Measurements from ENCODE around the gene FAM13C. TPM values are rescaled to one million over a fixed set of nuclear protein-coding genes. Genes with fewer than 3 reads are reported as not detected.

FAM13C gene
- total and polyA plus RNA-seq, 2 of the 4 experiments (the other 2 are of a cell fraction): 1.6 to 2.9 TPM

GRCh38 chr10:59268460-59268859 is 93.9 kb downstream of the FAM13C start:
- Histone ChIP-seq H3K27ac (ENCODE audit: insufficient read depth, low read length) (no peak overlapping the region), H2BK5ac (ENCODE audit: low read depth, low read length, poor library complexity, severe bottlenecking) (no peak overlapping the region), H2AK5ac (ENCODE audit: low read depth, low read length) (no peak overlapping the region), H2BK15ac (ENCODE audit: low read depth, low read length) (no peak overlapping the region), H3K4me1 (ENCODE audit: control insufficient read depth, insufficient read depth, low read length) (peaks cover 2% of the 10 kb centered on the region; the same call in 1 of the 2 replicates), H2AFZ (replicated peaks; ENCODE audit: low read length, poor library complexity) (no peak overlapping the region), H4K91ac (ENCODE audit: insufficient read depth, low read depth, low read length) (no peak overlapping the region), H4K5ac (ENCODE audit: low read depth, low read length) (no peak overlapping the region), H3K27me3 (ENCODE audit: control insufficient read depth, insufficient read depth, low read length) (no peaks in the 10 kb centered on the region), H3K9me1 (ENCODE audit: insufficient read depth, low read length) (no peaks in the 10 kb centered on the region), H3K4me3 (ENCODE audit: insufficient read depth, low read depth, low read length) (no peak overlapping the region), H2BK120ac (ENCODE audit: low read depth, low read length) (no peak overlapping the region), H3K9ac (ENCODE audit: low read depth, low read length) (no peak overlapping the region), H3K9me3 (ENCODE audit: control insufficient read depth, insufficient read depth, low read length) (no peaks in the 10 kb centered on the region), H3K23ac (ENCODE audit: low read depth, low read length) (no peak overlapping the region), H3K79me1 (ENCODE audit: low read depth in 1 of 2, low read length in 2 of 2) (no peaks in the 10 kb centered on the region), H3K14ac (replicated peaks; ENCODE audit: low read depth, low read length) (no peak overlapping the region), H3K18ac (ENCODE audit: low read depth, low read length) (no peak overlapping the region), H3K4me2 (ENCODE audit: low read depth, low read length) (no peak overlapping the region), H3K36me3 (ENCODE audit: control insufficient read depth, insufficient read depth, low read length) (no peaks in the 10 kb centered on the region), H4K20me1 (ENCODE audit: insufficient read depth, low read length) (no peaks in the 10 kb centered on the region), H4K8ac (ENCODE audit: low read depth in 2 of 2, low read length in 2 of 2) (no peak overlapping the region), H3K4ac (ENCODE audit: low read depth, low read length) (no peak overlapping the region), H3K56ac (ENCODE audit: extremely low read depth, insufficient read depth, low read length) (no peak overlapping the region), H2AK9ac (replicated peaks; ENCODE audit: low read depth, low read length, poor library complexity) (no peak overlapping the region), H2BK20ac (ENCODE audit: low read depth, low read length) (no peak overlapping the region)
- dilution Hi-C loops (cut with HindIII; ENCODE audit: low sequenced_read_pairs, unreplicated experiment) (no loop called here), in situ Hi-C loops (cut with MboI; ENCODE audit: low sequenced_read_pairs) (no loop called here), intact Hi-C loops (cut with micrococcal nuclease) (no loop called here)
- no peak for ATAC-seq (ENCODE audit: low read depth)
- BruUV-seq (replicated peaks): no TSS peak
- TF ChIP-seq RFX5 (IDR thresholded peaks at IDR 0.05; ENCODE audit: low read depth, low read length): no peak
- no peak for TF ChIP-seq MAFK (IDR thresholded peaks at IDR 0.05; ENCODE audit: low read depth, low read length)
- no peak for TF ChIP-seq CTCF (conservative IDR thresholded peaks at IDR 0.05; ENCODE audit: low read depth, low read length)
- no peak for TF ChIP-seq CHD1 (IDR thresholded peaks at IDR 0.05; ENCODE audit: low read depth, low read length)
- TF ChIP-seq RCOR1 (IDR thresholded peaks at IDR 0.05; ENCODE audit: insufficient replicate concordance, low read length): no peak
- TF ChIP-seq MXI1 (IDR thresholded peaks at IDR 0.05; ENCODE audit: borderline replicate concordance, low read depth, low read length): no peak
- TF ChIP-seq MAZ (IDR thresholded peaks at IDR 0.05; ENCODE audit: borderline replicate concordance, low read depth, low read length): no peak
- TF ChIP-seq SMC3 (IDR thresholded peaks at IDR 0.05; ENCODE audit: low read depth, low read length): no peak
- no peak for TF ChIP-seq USF2 (IDR thresholded peaks at IDR 0.05; ENCODE audit: low read depth, low read length)
- no peak for TF ChIP-seq CEBPB (IDR thresholded peaks at IDR 0.05; ENCODE audit: low read depth, low read length)
- no peak for TF ChIP-seq FOS (IDR thresholded peaks at IDR 0.05; ENCODE audit: low read depth, low read length)
- no peak for TF ChIP-seq BHLHE40 (IDR thresholded peaks at IDR 0.05; ENCODE audit: low read depth, low read length)
- WGBS, 2 experiments (ENCODE audit: extremely low coverage in 2 of 2, insufficient read length in 1 of 2): no CpG with 5 or more reads among the region's 7 CpGs
- no peak for DNase-seq
- ChIA-PET POLR2A (ENCODE audit: unreplicated experiment) (no interaction called here), CTCF (no interaction called here)
